ENCODE results near the gene CHADL.

Gene CHADL

GRCh38 chr22:41254230-41254629 is 13.5 kb upstream of the CHADL start:
- DNase-seq = no peak

GRCh38 chr22:41252365-41252764 is 11.6 kb upstream of the CHADL start:
- no peak for DNase-seq

GRCh38 chr22:41250127-41250526 is 9.4 kb upstream of the CHADL start:
- DNase-seq = no peak

GRCh38 chr22:41249442-41249841 is 8.7 kb upstream of the CHADL start:
- no peak for DNase-seq

- DNase-seq = no peak
Observed at GRCh38 chr22:41248758-41249157, 8.0 kb upstream of the CHADL start.

- no peak for DNase-seq
Observed at GRCh38 chr22:41248314-41248713, 7.6 kb upstream of the CHADL start.

GRCh38 chr22:41247703-41248102 is 7.0 kb upstream of the CHADL start:
- no peak for DNase-seq

GRCh38 chr22:41245917-41246499 is 5.3 kb upstream of the CHADL start:
- no peak for DNase-seq

- DNase-seq = no peak
Observed at GRCh38 chr22:41243361-41243760, 2.6 kb upstream of the CHADL start.

GRCh38 chr22:41242396-41243117 is 1.8 kb upstream of the CHADL start:
- no peak for DNase-seq

- no peak for DNase-seq
Observed at GRCh38 chr22:41241133-41241676, 474 bp upstream of the CHADL start.

- DNase-seq = no peak
Observed at GRCh38 chr22:41239443-41240128, 1.1 kb downstream of the CHADL start.

- no peak for DNase-seq
Observed at GRCh38 chr22:41238570-41239442, 1.9 kb downstream of the CHADL start.

GRCh38 chr22:41237707-41238569 is 2.8 kb downstream of the CHADL start:
- no peak for DNase-seq

GRCh38 chr22:41237036-41237706 is 3.6 kb downstream of the CHADL start:
- DNase-seq = no peak

GRCh38 chr22:41234815-41235695 is 5.7 kb downstream of the CHADL start:
- no peak for DNase-seq

- DNase-seq = no peak
Observed at GRCh38 chr22:41231369-41231768, 9.4 kb downstream of the CHADL start.

- DNase-seq = no peak
Observed at GRCh38 chr22:41230401-41230785, 10.3 kb downstream of the CHADL start.

- DNase-seq = no peak
Observed at GRCh38 chr22:41229730-41230400, 10.9 kb downstream of the CHADL start.

- no peak for DNase-seq
Observed at GRCh38 chr22:41229215-41229614, 11.5 kb downstream of the CHADL start.
